Colonic mucosa (tissue), 4 donors: ENCODE measurements around the gene GDF3. TPM values are rescaled to one million over a fixed set of nuclear protein-coding genes. Genes with fewer than 3 reads are reported as not detected.
"Not testable (repeated sequence)": the region's sequence is repeated elsewhere in the genome, so short reads cannot be mapped to it uniquely, and the experiment has no call there.

ENCODE experiments used
- DNase-seq: peaks from one replicate; pipeline ENCODE4 v3.0.0-alpha.2; 2020
- H3K27ac ChIP-seq: fragments of 200-600 bp; one replicate; pipeline ENCODE4 v1.8.0; 2021
- H3K27me3 ChIP-seq: fragments of 200-600 bp; one replicate; pipeline ENCODE4 v1.8.0; 2021
- H3K36me3 ChIP-seq: fragments of 200-600 bp; one replicate; pipeline ENCODE4 v1.8.0; 2021
- H3K4me1 ChIP-seq: fragments of 200-600 bp; one replicate; pipeline ENCODE4 v1.8.0; 2021; ENCODE audit warnings: mild to moderate bottlenecking
- H3K4me3 ChIP-seq: fragments of 200-600 bp; one replicate; pipeline ENCODE4 v1.8.0; 2021
- H3K9ac ChIP-seq, 2 donors: one replicate each; pipeline ENCODE4 v1.7.0; 2013; ENCODE audit warnings: control low read depth in 2 of 2, low read depth in 2 of 2, low read length in 2 of 2
- H3K9me3 ChIP-seq: fragments of 200-600 bp; one replicate; pipeline ENCODE4 v1.8.0; 2021
- CTCF ChIP-seq: fragments of 200-600 bp; IDR thresholded peaks from one replicate; pipeline ENCODE4 v1.8.0; 2022; ENCODE audit warnings: antibody characterized with exemption, mild to moderate bottlenecking
- intact Hi-C: fragments of 100-400 bp; cut with DNase I; formaldehyde crosslinking; loops from one replicate; pipeline ENCODE4 v1.14.1; 2022
- total RNA-seq, 2 donors: library from RNA; stranded (reverse); fragmentation: NEBNext Ultra II Directional in 1 of 2; extraction: Animal tissue kit (Norgen Biotek cat#: 25700) in 1 of 2; gene quantifications; one replicate each; pipeline ENCODE4 v1.2.1, GENCODE V29; 2021
- donor health status: healthy.
- donor health status: DM: no; HTN: no; CAD: no.
- donor health status: DM: no; HTN: no; CAD: no.

Gene GDF3
- total RNA-seq, 2 donors from 2014 or later, result not detected

- intact Hi-C loops, result no loop called here
- peak; percentile 40 for DNase-seq
- H3K36me3 ChIP-seq, result no peaks in the 10 kb centered on the region
- TF ChIP-seq CTCF, result peak; percentile 90
- H3K27me3 ChIP-seq, result no peaks in the 10 kb centered on the region
- H3K9ac ChIP-seq, result no peak overlapping the region
- H3K4me3 ChIP-seq, result no peak overlapping the region
- H3K27ac ChIP-seq, result no peak overlapping the region
- H3K4me1 ChIP-seq, result no peaks in the 10 kb centered on the region
- no peaks in the 10 kb centered on the region for H3K9me3 ChIP-seq
Measured at GRCh38 chr12:7645395-7646177, 50.0 kb downstream of the GDF3 start.

- Histone ChIP-seq H3K9me3 (no peaks in the 10 kb centered on the region), H3K4me1 (no peaks in the 10 kb centered on the region), H3K4me3 (no peak overlapping the region), H3K9ac (no peak overlapping the region), H3K27me3 (no peaks in the 10 kb centered on the region), H3K27ac (no peak overlapping the region), H3K36me3 (no peaks in the 10 kb centered on the region)
- TF ChIP-seq CTCF, result peak; percentile 46
- intact Hi-C loops, result loop anchor here (5.0 kb wide), 1 partner anchor 164 kb away; no protein-coding TSS in a partner anchor
- peak; percentile 39 for DNase-seq
Measured at GRCh38 chr12:7642876-7643309, 52.7 kb downstream of the GDF3 start.

- TF ChIP-seq CTCF, result no peak
- intact Hi-C loops, result loop anchor here (5.0 kb wide), 1 partner anchor 165 kb away; no protein-coding TSS in a partner anchor
Measured at GRCh38 chr12:7642287-7642686, 53.3 kb downstream of the GDF3 start.

GRCh38 chr12:7640123-7640995 is 55.2 kb downstream of the GDF3 start:
- not testable (repeated sequence) for H3K4me1 ChIP-seq, H3K9me3 ChIP-seq, H3K27me3 ChIP-seq, H3K9ac ChIP-seq, H3K27ac ChIP-seq, H3K36me3 ChIP-seq, DNase-seq
- H3K4me3 ChIP-seq, result peak overlapping the region; percentile 9
- intact Hi-C loops, result loop anchor here (5.0 kb wide), 1 partner anchor 167 kb away; no protein-coding TSS in a partner anchor

More at GRCh38 chr12:7642287-7642686, 53.3 kb downstream of the GDF3 start:
- Histone ChIP-seq H3K4me3 (no peak overlapping the region), H3K9me3 (no peaks in the 10 kb centered on the region), H3K36me3 (no peaks in the 10 kb centered on the region), H3K9ac (no peak overlapping the region), H3K27me3 (no peaks in the 10 kb centered on the region), H3K4me1 (no peaks in the 10 kb centered on the region), H3K27ac (no peak overlapping the region)
- DNase-seq, result no peak

Other genes starting within 250 kb of the GDF3 start
- 10 to 100 TPM; 14.4 to 25.3 TPM for gene CD163, start 192.0 kb downstream of the GDF3 start, total RNA-seq
- 10 to 100 TPM in 1 of 2 donors, 1 to 10 TPM in 1; 3.9 to 14.7 TPM for gene APOBEC1, start 29.9 kb downstream of the GDF3 start, total RNA-seq
- not detected for gene DPPA3, start 15.7 kb upstream of the GDF3 start, total RNA-seq
- gene CLEC4C, start 51.6 kb upstream of the GDF3 start, total RNA-seq, result not detected
- gene NANOGNB, start 69.4 kb upstream of the GDF3 start, total RNA-seq, result not detected
- gene NANOG, start 93.6 kb upstream of the GDF3 start, total RNA-seq, result under 1 TPM in 1 of 2 donors, not detected in 1; 0.40 TPM
- 1 to 10 TPM in 1 of 2 donors, under 1 TPM in 1; 0.35 to 1.0 TPM for gene SLC2A14, start 177.1 kb upstream of the GDF3 start, total RNA-seq
- 10 to 100 TPM; 21.6 to 29.0 TPM for gene SLC2A3, start 240.4 kb upstream of the GDF3 start, total RNA-seq